Large intestine (tissue), 3 donors: ENCODE data around the gene CCS. TPM values are rescaled to one million over a fixed set of nuclear protein-coding genes. Genes with fewer than 3 reads are reported as not detected.
"Not testable (repeated sequence)": the region's sequence is repeated elsewhere in the genome, so short reads cannot be mapped to it uniquely, and the experiment has no call there.

Experiments
- DNase-seq, 2 donors: peaks; one replicate each; pipeline versions ENCODE4 v3.0.0 to v3.0.0-alpha.2; 2013
- H3K27ac ChIP-seq: one replicate; pipeline ENCODE4 v1.5.1; 2013; ENCODE audit warnings: low read length
- H3K27me3 ChIP-seq: 2 replicates; pipeline ENCODE4 v1.6.1; 2013; ENCODE audit warnings: low read length; ENCODE audit not compliant: control insufficient read depth, insufficient read depth
- H3K36me3 ChIP-seq: 2 replicates; pipeline ENCODE4 v1.6.1; 2013; ENCODE audit warnings: low read length; ENCODE audit not compliant: control insufficient read depth, insufficient read depth
- H3K4me1 ChIP-seq: one replicate; pipeline ENCODE4 v1.6.1; 2013; ENCODE audit warnings: low read length; ENCODE audit not compliant: control insufficient read depth, insufficient read depth
- H3K4me3 ChIP-seq: one replicate; pipeline ENCODE4 v1.5.1; 2013; ENCODE audit warnings: low read length
- H3K9me3 ChIP-seq: one replicate; pipeline ENCODE4 v1.6.1; 2013; ENCODE audit warnings: mild to moderate bottlenecking, low read depth, low read length, moderate library complexity; ENCODE audit not compliant: control insufficient read depth
- WGBS: methylation state at CpG from one replicate; pipeline ENCODE4 v1.1.5; 2013; ENCODE audit warnings: low lambda C conversion rate; ENCODE audit not compliant: insufficient coverage; 5-methylcytosine and 5-hydroxymethylcytosine counted together
- polyA plus RNA-seq: library from polyadenylated mRNA; unstranded; fragments of 120-200 nt; gene quantifications from one replicate; pipeline ENCODE4 v1.2.1, GENCODE V29; 2013

CCS gene
- polyA plus RNA-seq, 1 donor, result 55.8 TPM

GRCh38 chr11:66606608-66607007 is 13.6 kb downstream of the CCS start:
- not testable (repeated sequence) for H3K27me3 ChIP-seq, H3K4me1 ChIP-seq, H3K27ac ChIP-seq, H3K9me3 ChIP-seq, H3K4me3 ChIP-seq, DNase-seq
- whole genome bisulfite sequencing, result no CpG with 5 or more reads among the region's 3 CpGs
- H3K36me3 ChIP-seq, result peaks cover 35% of the 10 kb centered on the region

DNA sequence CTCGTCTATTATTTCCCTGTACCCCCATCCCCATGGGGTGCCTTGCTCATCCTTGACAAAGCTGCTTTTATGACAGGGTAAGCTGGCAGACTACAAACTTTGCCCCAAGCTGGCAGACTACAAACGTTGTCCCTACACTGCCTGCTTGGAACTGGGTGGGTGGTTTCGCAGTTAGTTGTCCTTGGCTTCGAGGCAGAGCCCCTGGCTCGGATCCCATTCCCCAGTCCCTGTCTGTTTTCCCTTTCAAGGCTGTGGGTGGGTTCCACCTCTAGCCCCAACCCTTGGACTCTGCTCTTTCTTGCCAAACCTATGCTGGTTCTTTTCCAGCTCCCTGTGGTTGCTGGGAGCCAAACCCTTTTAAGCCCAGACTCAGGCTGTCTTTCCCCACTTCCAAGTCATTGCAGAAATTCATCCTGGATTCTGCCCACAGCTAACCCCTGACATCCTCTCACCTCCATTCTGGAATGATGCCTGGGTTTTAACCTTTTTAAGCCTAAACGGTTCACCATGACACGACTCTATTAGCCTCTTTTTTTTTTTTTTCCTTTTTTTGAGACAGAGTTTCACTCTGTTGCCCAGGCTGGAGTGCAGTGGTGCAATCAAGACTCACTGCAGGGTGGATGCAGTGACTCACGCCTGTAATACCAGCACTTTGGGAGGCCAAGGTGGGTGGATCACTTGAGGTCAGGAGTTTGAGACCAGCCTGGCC is 14.3 kb downstream of the CCS start:
- H3K27ac ChIP-seq, result no peak overlapping the region
- no peaks in the 10 kb centered on the region for H3K27me3 ChIP-seq
- 60% methylated on average over 1 of the region's 8 CpGs for whole genome bisulfite sequencing
- peaks cover 30% of the 10 kb centered on the region for H3K36me3 ChIP-seq
- H3K9me3 ChIP-seq, result no peaks in the 10 kb centered on the region
- peak in 1 of 2 donors; percentile 62 for DNase-seq
- peaks cover 9% of the 10 kb centered on the region for H3K4me1 ChIP-seq
- no peak overlapping the region for H3K4me3 ChIP-seq

GRCh38 chr11:66609721-66610617 is 17.0 kb downstream of the CCS start:
- Histone ChIP-seq H3K27me3 (no peaks in the 10 kb centered on the region), H3K4me1 (peaks cover 9% of the 10 kb centered on the region), H3K36me3 (peaks cover 14% of the 10 kb centered on the region), H3K27ac (no peak overlapping the region), H3K9me3 (no peaks in the 10 kb centered on the region), H3K4me3 (no peak overlapping the region)
- WGBS, result 100% methylated on average over 2 of the region's 4 CpGs
- DNase-seq, result no peak

DNA sequence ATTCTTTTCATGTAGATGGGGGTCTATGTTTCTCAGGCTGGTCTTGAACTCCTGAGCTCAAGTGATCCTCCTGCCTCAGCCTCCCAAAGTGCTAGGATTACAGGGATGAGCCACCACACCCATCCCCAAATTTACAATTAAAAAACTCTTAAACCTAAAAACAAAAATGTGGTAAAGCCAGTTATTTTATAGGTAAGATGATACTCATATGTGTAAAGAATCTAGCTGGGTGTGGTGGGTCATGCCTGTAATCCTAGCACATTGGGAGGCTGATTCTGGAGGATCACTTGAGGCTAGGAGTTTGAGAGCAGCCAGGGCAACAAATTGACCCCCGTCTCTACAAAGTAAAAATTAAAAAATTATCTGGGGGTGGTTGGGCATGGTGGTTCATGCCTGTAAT is 19.5 kb downstream of the CCS start:
- Histone ChIP-seq H3K27ac (no peak overlapping the region), H3K36me3 (no peaks in the 10 kb centered on the region), H3K27me3 (no peaks in the 10 kb centered on the region), H3K9me3 (no peaks in the 10 kb centered on the region), H3K4me3 (no peak overlapping the region), H3K4me1 (peaks cover 1% of the 10 kb centered on the region)
- no peak for DNase-seq
- WGBS, result no CpG with 5 or more reads among the region's 1 CpG

- Histone ChIP-seq H3K36me3 (no peaks in the 10 kb centered on the region), H3K4me1 (peaks cover 12% of the 10 kb centered on the region), H3K4me3 (no peak overlapping the region), H3K27ac (no peak overlapping the region), H3K27me3 (no peaks in the 10 kb centered on the region), H3K9me3 (no peaks in the 10 kb centered on the region)
- DNase-seq, result no peak
- 100% methylated on average over 1 of the region's 13 CpGs for WGBS
Measured at GRCh38 chr11:66614073-66614472, 21.1 kb downstream of the CCS start.

DNA sequence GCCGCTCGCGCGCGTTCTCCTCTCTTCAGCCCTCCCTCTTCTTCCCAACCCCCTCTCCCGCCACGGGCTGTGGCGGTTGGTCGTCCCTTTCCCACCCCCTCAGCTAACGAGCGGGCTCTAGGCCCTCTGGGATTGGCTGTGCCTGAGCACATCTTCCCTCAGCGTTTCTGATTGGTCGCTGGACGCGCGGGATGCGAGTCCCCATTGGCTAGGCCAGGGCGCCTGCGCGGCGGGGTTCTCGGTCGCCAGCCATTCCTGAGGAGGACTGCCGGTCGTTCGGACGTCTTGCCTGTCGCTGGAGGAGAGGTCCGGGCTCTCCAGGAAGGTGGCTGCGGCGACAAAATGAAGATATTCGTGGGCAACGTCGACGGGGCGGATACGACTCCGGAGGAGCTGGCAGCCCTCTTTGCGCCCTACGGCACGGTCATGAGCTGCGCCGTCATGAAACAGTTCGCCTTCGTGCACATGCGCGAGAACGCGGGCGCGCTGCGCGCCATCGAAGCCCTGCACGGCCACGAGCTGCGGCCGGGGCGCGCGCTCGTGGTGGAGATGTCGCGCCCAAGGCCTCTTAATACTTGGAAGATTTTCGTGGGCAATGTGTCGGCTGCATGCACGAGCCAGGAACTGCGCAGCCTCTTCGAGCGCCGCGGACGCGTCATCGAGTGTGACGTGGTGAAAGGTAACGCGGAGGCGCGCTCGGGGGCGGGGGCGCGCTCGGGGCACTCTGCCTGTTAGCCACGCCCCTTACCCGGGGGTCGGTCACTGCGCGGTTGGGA is 23.6 kb downstream of the CCS start, which contains the start of gene RBM14:
RBM14 (plus strand) TSS at position 252 of the 776 bp plus-strand sequence; CDS start at position 343, 91 bp downstream.
- Histone ChIP-seq H3K27me3 (no peaks in the 10 kb centered on the region), H3K36me3 (peaks cover 9% of the 10 kb centered on the region), H3K9me3 (no peaks in the 10 kb centered on the region), H3K27ac (peak within 1 kb of the TSS; percentile 98), H3K4me1 (peaks cover 15% of the 10 kb centered on the region), H3K4me3 (peak within 1 kb of the TSS; percentile 82)
- peak; percentile 99 to 100 for DNase-seq
- WGBS, result no CpG with 5 or more reads among the region's 90 CpGs

- H3K27me3 ChIP-seq, result no peaks in the 10 kb centered on the region
- H3K9me3 ChIP-seq, result no peaks in the 10 kb centered on the region
- no CpG with 5 or more reads among the region's 38 CpGs for WGBS
- peak overlapping the region; percentile 98 for H3K27ac ChIP-seq
- peaks cover 15% of the 10 kb centered on the region for H3K4me1 ChIP-seq
- DNase-seq, result no peak
- H3K36me3 ChIP-seq, result peaks cover 9% of the 10 kb centered on the region
- peak overlapping the region; percentile 82 for H3K4me3 ChIP-seq
Measured at GRCh38 chr11:66617155-66617834, 24.3 kb downstream of the CCS start.

DNA sequence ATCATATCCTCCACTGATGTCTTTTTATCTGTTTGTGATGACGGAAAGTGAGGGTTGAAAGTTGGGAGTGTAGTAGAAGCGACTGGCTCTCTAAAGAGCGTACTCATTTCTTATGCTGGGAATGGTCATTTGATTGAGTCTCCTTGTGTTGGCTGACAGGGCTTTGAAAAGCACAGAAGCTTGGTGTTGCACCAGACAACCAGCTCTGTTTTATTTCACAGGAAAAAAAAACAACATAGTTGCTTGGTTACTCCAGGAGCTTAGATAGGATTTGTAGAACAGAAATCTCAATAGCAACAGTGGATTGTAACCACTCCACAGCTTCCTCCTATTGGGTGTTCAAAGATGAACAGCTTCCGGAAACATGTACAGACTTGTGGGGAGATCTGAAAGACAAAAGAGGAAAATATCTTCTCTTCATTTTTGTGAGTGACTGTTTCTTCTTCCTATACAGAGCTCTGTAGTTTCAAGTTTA is 26.1 kb downstream of the CCS start:
- WGBS, result 0% methylated on average over 1 of the region's 4 CpGs
- Histone ChIP-seq H3K4me1 (peaks cover 15% of the 10 kb centered on the region), H3K36me3 (peaks cover 25% of the 10 kb centered on the region), H3K9me3 (no peaks in the 10 kb centered on the region), H3K27ac (peak overlapping the region; percentile 37), H3K27me3 (no peaks in the 10 kb centered on the region), H3K4me3 (peak overlapping the region; percentile 82)
- peak; percentile 35 to 52 for DNase-seq

- no CpG with 5 or more reads among the region's 16 CpGs for WGBS
- H3K4me1 ChIP-seq, result peaks cover 3% of the 10 kb centered on the region
Measured at GRCh38 chr11:66624450-66624849, 31.5 kb downstream of the CCS start.

More at GRCh38 chr11:66624450-66624849, 31.5 kb downstream of the CCS start:
- no peak overlapping the region for H3K4me3 ChIP-seq
- no peak for DNase-seq
- no peaks in the 10 kb centered on the region for H3K27me3 ChIP-seq
- H3K27ac ChIP-seq, result no peak overlapping the region
- peaks cover 75% of the 10 kb centered on the region for H3K36me3 ChIP-seq
- no peaks in the 10 kb centered on the region for H3K9me3 ChIP-seq
